HCT116 (cell line): ENCODE data around the gene SBSN. TPM values are rescaled to one million over a fixed set of nuclear protein-coding genes. Genes with fewer than 3 reads are reported as not detected.

ENCODE experiments used
- ATAC-seq: fragments of 200-7000 bp; cut with Tn5 transposase; 2 replicates; pipeline ENCODE4 v1.9.1; 2020; ENCODE audit warnings: mild to moderate bottlenecking, moderate library complexity
- BruUV-seq: library from RNA; stranded (reverse); fragments of 400-500 nt; replicated peaks from 2 replicates; lab custom pipeline; 2021; lab: Mats Ljungman, UMichigan
- CTCF ChIA-PET: fragments of 300-600 bp; sonication (Branson Sonifier 250); formaldehyde crosslinking; loops from one replicate; lab custom pipeline; 2021; ENCODE audit warnings: antibody characterized with exemption; lab: Charles Lee
- POLR2A ChIA-PET: fragments of 300-600, 350-600 bp; sonication (Branson Sonifier 250); formaldehyde crosslinking; loops from one replicate; lab custom pipeline; 2021; ENCODE audit warnings: antibody characterized with exemption; lab: Charles Lee
- RAD21 ChIA-PET, 2 experiments: fragments of 300-600 bp; sonication (Branson Sonifier 250); formaldehyde crosslinking; loops; one replicate each; lab custom pipeline; 2023; ENCODE audit warnings: low total read pairs in 2 of 2; ENCODE audit not compliant: uncharacterized antibody in 2 of 2, unreplicated experiment in 2 of 2, low non-redundant PET in 1 of 2; lab: Charles Lee
- DNase-seq: peaks from one replicate; pipeline ENCODE4 v3.0.0-alpha.2; 2010; ENCODE audit warnings: low read depth, low spot score
- H2AFZ ChIP-seq: fragments of 200-600 bp; shearing (Covaris generic), sonication (generic); 2 replicates; pipeline ENCODE4 v1.6.1; 2017; ENCODE audit warnings: low read depth, mixed run types, mixed read lengths, antibody characterized with exemption, low read length; ENCODE audit not compliant: poor library complexity, severe bottlenecking
- H3K27ac ChIP-seq: 2 replicates; pipeline ENCODE4 v1.5.1; 2012; ENCODE audit warnings: low read depth, low read length
- H3K27me3 ChIP-seq: fragments of 200-600 bp; sonication (generic); 2 replicates; pipeline ENCODE4 v1.6.1; 2016; ENCODE audit warnings: mixed run types, low read length, mixed read lengths; ENCODE audit not compliant: insufficient read depth
- H3K36me3 ChIP-seq, 2 experiments: fragments of 200-500 bp in 1 of 2; fragments of 200-600 bp in 1 of 2; sonication (Bioruptor generic) in 1 of 2; sonication (generic) in 1 of 2; 2 replicates each; pipeline versions ENCODE4 v1.5.1 to v1.6.1; 2014 to 2016; ENCODE audit warnings: low read length in 2 of 2, inconsistent platforms in 1 of 2, mixed read lengths in 1 of 2, mixed run types in 1 of 2; ENCODE audit not compliant: insufficient read depth in 2 of 2, control insufficient read depth in 1 of 2
- H3K4me1 ChIP-seq, 2 experiments: fragments of 200-600 bp in 1 of 2; sonication (generic) in 1 of 2; 2 replicates each; pipeline versions ENCODE4 v1.5.1 to v1.6.1; 2012 to 2017; ENCODE audit warnings: low read length in 2 of 2, inconsistent platforms in 1 of 2, mild to moderate bottlenecking in 1 of 2, mixed read lengths in 1 of 2, mixed run types in 1 of 2, moderate library complexity in 1 of 2; ENCODE audit not compliant: insufficient read depth in 2 of 2, control insufficient read depth in 1 of 2
- H3K4me2 ChIP-seq: fragments of 200-600 bp; sonication (generic); 2 replicates; pipeline ENCODE4 v1.6.1; 2017; ENCODE audit warnings: mixed run types, low read length, mixed read lengths
- H3K4me3 ChIP-seq, 2 experiments: fragments of 200-600 bp in 1 of 2; sonication (generic) in 1 of 2; replicated peaks in 1 of 2; 2 replicates each; pipeline ENCODE4 v1.5.1; 2011 to 2016; ENCODE audit warnings: low read length in 2 of 2, control low read depth in 1 of 2, low read depth in 1 of 2, mild to moderate bottlenecking in 1 of 2, mixed read lengths in 1 of 2, mixed run types in 1 of 2
- H3K79me2 ChIP-seq: fragments of 200-600 bp; sonication (generic); 2 replicates; pipeline ENCODE4 v1.6.1; 2017; ENCODE audit warnings: mild to moderate bottlenecking, mixed run types, low read length, moderate library complexity, mixed read lengths; ENCODE audit not compliant: insufficient read depth
- H3K9ac ChIP-seq: fragments of 200-600 bp; sonication (generic); 2 replicates; pipeline ENCODE4 v1.6.1; 2016; ENCODE audit warnings: low read length, mixed read lengths
- H3K9me2 ChIP-seq: fragments of 200-600 bp; sonication (generic), shearing (Covaris generic); 2 replicates; pipeline ENCODE4 v1.6.1; 2017; ENCODE audit warnings: mixed run types, mild to moderate bottlenecking, moderate library complexity; ENCODE audit not compliant: insufficient read depth
- H3K9me3 ChIP-seq, 2 experiments: fragments of 200-500 bp in 1 of 2; fragments of 200-600 bp in 1 of 2; sonication (Bioruptor generic) in 1 of 2; sonication (generic) in 1 of 2; 2 replicates each; pipeline ENCODE4 v1.6.1; 2014 to 2017; ENCODE audit warnings: low read length in 2 of 2, mixed read lengths in 2 of 2, inconsistent platforms in 1 of 2, low read depth in 1 of 2, mild to moderate bottlenecking in 1 of 2, mixed run types in 1 of 2, moderate library complexity in 1 of 2; ENCODE audit not compliant: control insufficient read depth in 1 of 2, insufficient read depth in 1 of 2
- H4K20me1 ChIP-seq: fragments of 200-600 bp; sonication (generic), shearing (Covaris generic); 2 replicates; pipeline ENCODE4 v1.6.1; 2017; ENCODE audit warnings: mixed run types, mild to moderate bottlenecking, moderate library complexity; ENCODE audit not compliant: insufficient read depth
- CBX3 ChIP-seq: IDR thresholded peaks from 2 replicates; pipeline ENCODE4 v1.6.1; 2012; ENCODE audit warnings: low read depth
- CEBPB ChIP-seq: IDR thresholded peaks from 2 replicates; pipeline ENCODE4 v1.6.1; 2012; ENCODE audit warnings: low read depth
- EGR1 ChIP-seq: IDR thresholded peaks from 2 replicates; pipeline ENCODE4 v1.6.1; 2012; ENCODE audit warnings: low read depth
- ELF1 ChIP-seq: IDR thresholded peaks from 2 replicates; pipeline ENCODE4 v1.6.1; 2012; ENCODE audit warnings: low read depth, borderline replicate concordance
- EZH2 ChIP-seq: fragments of 200-600 bp; sonication (generic); IDR thresholded peaks from 2 replicates; pipeline ENCODE4 v1.6.1; 2017; ENCODE audit warnings: antibody characterized with exemption, mixed run types
- EZH2phosphoT487 ChIP-seq: fragments of 200-600 bp; IDR thresholded peaks from 2 replicates; pipeline ENCODE4 v1.6.1; 2018; ENCODE audit warnings: antibody characterized with exemption, borderline replicate concordance
- FOSL1 ChIP-seq: IDR thresholded peaks from 2 replicates; pipeline ENCODE4 v1.6.1; 2012; ENCODE audit warnings: low read depth
- JUND ChIP-seq: IDR thresholded peaks from 2 replicates; pipeline ENCODE4 v1.6.1; 2012
- POLR2A ChIP-seq: IDR thresholded peaks from 2 replicates; pipeline ENCODE4 v1.7.0; 2011; ENCODE audit warnings: borderline replicate concordance; ENCODE audit not compliant: insufficient read depth, insufficient read length; ENCODE audit errors: extremely low read depth
- POLR2AphosphoS5 ChIP-seq: IDR thresholded peaks from 2 replicates; pipeline ENCODE4 v1.6.1; 2011; ENCODE audit warnings: mild to moderate bottlenecking, low read depth, low read length, moderate library complexity
- RAD21 ChIP-seq: IDR thresholded peaks from 2 replicates; pipeline ENCODE4 v1.6.1; 2012; ENCODE audit warnings: low read depth, mild to moderate bottlenecking
- SIN3A ChIP-seq: IDR thresholded peaks from 2 replicates; pipeline ENCODE4 v1.6.1; 2012; ENCODE audit warnings: low read depth
- SP1 ChIP-seq: IDR thresholded peaks from 2 replicates; pipeline ENCODE4 v1.6.1; 2012; ENCODE audit warnings: low read depth
- SRF ChIP-seq: IDR thresholded peaks from 2 replicates; pipeline ENCODE4 v1.6.1; 2012; ENCODE audit warnings: low read depth
- TCF7L2 ChIP-seq: IDR thresholded peaks from 2 replicates; pipeline ENCODE4 v1.7.0; 2011; ENCODE audit warnings: borderline replicate concordance, inconsistent platforms; ENCODE audit not compliant: insufficient read depth, insufficient read length; ENCODE audit errors: extremely low read depth
- YY1 ChIP-seq: IDR thresholded peaks from 2 replicates; pipeline ENCODE4 v1.6.1; 2011; ENCODE audit warnings: low read length, low read depth, moderate library complexity, mild to moderate bottlenecking; ENCODE audit not compliant: insufficient replicate concordance; ENCODE audit errors: extremely low read depth
- ZFX ChIP-seq: fragments of 450-650 bp; IDR thresholded peaks from 2 replicates; pipeline ENCODE4 v1.6.1; 2017
- ZNF274 ChIP-seq: fragments of 200-500 bp; sonication (Bioruptor generic); IDR thresholded peaks from 2 replicates; pipeline ENCODE4 v1.6.1; 2014; ENCODE audit warnings: mild to moderate bottlenecking, low read depth, low read length, inconsistent platforms
- intact Hi-C: fragments of 100-400 bp; cut with micrococcal nuclease; formaldehyde crosslinking; loops from 2 replicates; pipeline ENCODE4 v1.10.0; 2022
- total RNA-seq: library from RNA; stranded (reverse); gene quantifications from one replicate; pipeline ENCODE4 v1.2.1, GENCODE V29; 2021; ENCODE audit not compliant: unreplicated experiment
- TF ChIP-seq, protein P1 (sequence below): IDR thresholded peaks from 2 replicates; pipeline ENCODE4 v1.6.1; 2012
- TF ChIP-seq, protein P2 (sequence below): IDR thresholded peaks from 2 replicates; pipeline ENCODE4 v1.6.1; 2012; ENCODE audit warnings: low read depth

SBSN gene
- total RNA-seq, 1 experiment from 2014 or later, result 0.66 TPM

DNA sequence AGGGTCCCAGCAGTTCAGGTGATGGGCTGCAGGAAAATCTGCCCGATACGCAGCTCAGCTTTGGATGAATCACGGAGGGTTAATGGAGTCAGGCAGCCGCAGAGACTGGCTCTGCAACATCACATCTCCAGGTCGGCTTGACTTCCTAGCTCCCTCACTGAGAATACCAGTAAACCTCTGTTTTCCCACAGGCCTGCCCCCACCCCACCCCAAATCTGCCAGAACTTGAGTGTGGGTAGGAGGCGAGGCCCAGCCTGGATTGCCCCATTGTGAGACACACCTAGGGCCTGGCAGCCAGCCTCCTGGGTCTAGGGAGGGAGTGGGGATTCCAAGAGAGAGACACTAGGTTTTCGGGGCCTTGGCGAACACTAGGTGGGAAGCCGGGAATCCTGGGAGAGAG lies 34.1 kb downstream of the SBSN start:
- CTCF ChIA-PET, result no interaction called here

GRCh38 chr19:35491836-35492360 lies 36.2 kb downstream of the SBSN start:
- ATAC-seq, result no peak
- Histone ChIP-seq H3K4me2 (no peak overlapping the region), H3K27me3 (peaks cover under 1% of the 10 kb centered on the region; the same call in 1 of the 2 replicates), H3K27ac (no peak overlapping the region), H3K36me3 (no peaks in the 10 kb centered on the region), H3K79me2 (no peaks in the 10 kb centered on the region), H2AFZ (no peak overlapping the region), H3K9ac (no peak overlapping the region), H4K20me1 (no peaks in the 10 kb centered on the region), H3K9me2 (no peaks in the 10 kb centered on the region), H3K4me3 (no peak overlapping the region), H3K9me3 (no peaks in the 10 kb centered on the region), H3K4me1 (peaks cover 4 to 11% of the 10 kb centered on the region in 2 experiments; a peak in 3 of 4 replicates)
- intact Hi-C loops, result no loop called here
- RAD21 ChIA-PET, result no interaction called here
- DNase-seq, result no peak
- POLR2A ChIA-PET, result interaction anchor here (1.2 kb wide), 1 partner anchor 19 kb away, joined by 4 read pairs; no protein-coding TSS in a partner anchor
- CTCF ChIA-PET, result no interaction called here
- no TSS peak for BruUV-seq
- no peak for TF ChIP-seq SIN3A
- no peak for TF ChIP-seq CEBPB
- no peak for TF ChIP-seq SP1
- TF ChIP-seq SRF, result no peak
- no peak for TF ChIP-seq POLR2A
- TF ChIP-seq, protein P1, sequence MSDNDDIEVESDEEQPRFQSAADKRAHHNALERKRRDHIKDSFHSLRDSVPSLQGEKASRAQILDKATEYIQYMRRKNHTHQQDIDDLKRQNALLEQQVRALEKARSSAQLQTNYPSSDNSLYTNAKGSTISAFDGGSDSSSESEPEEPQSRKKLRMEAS, result no peak
- no peak for TF ChIP-seq RAD21
- TF ChIP-seq, protein P2, sequence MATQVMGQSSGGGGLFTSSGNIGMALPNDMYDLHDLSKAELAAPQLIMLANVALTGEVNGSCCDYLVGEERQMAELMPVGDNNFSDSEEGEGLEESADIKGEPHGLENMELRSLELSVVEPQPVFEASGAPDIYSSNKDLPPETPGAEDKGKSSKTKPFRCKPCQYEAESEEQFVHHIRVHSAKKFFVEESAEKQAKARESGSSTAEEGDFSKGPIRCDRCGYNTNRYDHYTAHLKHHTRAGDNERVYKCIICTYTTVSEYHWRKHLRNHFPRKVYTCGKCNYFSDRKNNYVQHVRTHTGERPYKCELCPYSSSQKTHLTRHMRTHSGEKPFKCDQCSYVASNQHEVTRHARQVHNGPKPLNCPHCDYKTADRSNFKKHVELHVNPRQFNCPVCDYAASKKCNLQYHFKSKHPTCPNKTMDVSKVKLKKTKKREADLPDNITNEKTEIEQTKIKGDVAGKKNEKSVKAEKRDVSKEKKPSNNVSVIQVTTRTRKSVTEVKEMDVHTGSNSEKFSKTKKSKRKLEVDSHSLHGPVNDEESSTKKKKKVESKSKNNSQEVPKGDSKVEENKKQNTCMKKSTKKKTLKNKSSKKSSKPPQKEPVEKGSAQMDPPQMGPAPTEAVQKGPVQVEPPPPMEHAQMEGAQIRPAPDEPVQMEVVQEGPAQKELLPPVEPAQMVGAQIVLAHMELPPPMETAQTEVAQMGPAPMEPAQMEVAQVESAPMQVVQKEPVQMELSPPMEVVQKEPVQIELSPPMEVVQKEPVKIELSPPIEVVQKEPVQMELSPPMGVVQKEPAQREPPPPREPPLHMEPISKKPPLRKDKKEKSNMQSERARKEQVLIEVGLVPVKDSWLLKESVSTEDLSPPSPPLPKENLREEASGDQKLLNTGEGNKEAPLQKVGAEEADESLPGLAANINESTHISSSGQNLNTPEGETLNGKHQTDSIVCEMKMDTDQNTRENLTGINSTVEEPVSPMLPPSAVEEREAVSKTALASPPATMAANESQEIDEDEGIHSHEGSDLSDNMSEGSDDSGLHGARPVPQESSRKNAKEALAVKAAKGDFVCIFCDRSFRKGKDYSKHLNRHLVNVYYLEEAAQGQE, result no peak
- no peak for TF ChIP-seq YY1
- no peak for TF ChIP-seq JUND
- no peak for TF ChIP-seq TCF7L2

More for the DNA sequence above, 34.1 kb downstream of the SBSN start:
- H3K36me3 ChIP-seq, result peaks cover 4 to 6% of the 10 kb centered on the region in 2 experiments; a peak in 1 of 4 replicates
- H4K20me1 ChIP-seq, result no peaks in the 10 kb centered on the region
- H2AFZ ChIP-seq, result no peak overlapping the region
- no peak overlapping the region for H3K9ac ChIP-seq
- intact Hi-C loops, result no loop called here
- DNase-seq (no peak), ATAC-seq (no peak)
- ChIA-PET POLR2A (no interaction called here), RAD21 (no interaction called here)
- H3K79me2 ChIP-seq, result no peaks in the 10 kb centered on the region
- H3K27ac ChIP-seq, result no peak overlapping the region
- BruUV-seq, result no TSS peak
- H3K4me2 ChIP-seq, result no peak overlapping the region
- H3K4me3 ChIP-seq, result no peak overlapping the region
- no peaks in the 10 kb centered on the region; the same call in 1 of the 2 replicates for H3K27me3 ChIP-seq
- H3K4me1 ChIP-seq, result peaks cover 4 to 11% of the 10 kb centered on the region in 2 experiments; a peak in 3 of 4 replicates
- TF ChIP-seq CBX3 (no peak), YY1 (no peak), RAD21 (no peak), EGR1 (no peak), EZH2 (no peak), EZH2phosphoT487 (no peak), TCF7L2 (no peak), ZFX (no peak), FOSL1 (no peak), ZNF274 (no peak), POLR2AphosphoS5 (no peak), POLR2A (no peak), SP1 (no peak), SRF (no peak), ELF1 (no peak)
- TF ChIP-seq, protein P1, result no peak
- H3K9me2 ChIP-seq, result no peaks in the 10 kb centered on the region
- H3K9me3 ChIP-seq, result no peaks in the 10 kb centered on the region
